ENCODE measurements around the gene ABHD16B. TPM values are rescaled to one million over a fixed set of nuclear protein-coding genes. Genes with fewer than 3 reads are reported as not detected.

Gene ABHD16B
- total and polyA plus RNA-seq, 8 donors, result 0.12 to 0.53 TPM; not detected in 6

- Histone ChIP-seq H3K9me3 (no peaks in the 10 kb centered on the region), H3K36me3 (peaks cover 0 to 42% (median 7%) of the 10 kb centered on the region in 3 donors), H3K27me3 (no peaks in the 10 kb centered on the region), H3K4me3 (no peak overlapping the region), H3K4me1 (no peaks in the 10 kb centered on the region), H3K27ac (no peak overlapping the region)
- no peak for DNase-seq
- WGBS, 2 donors, result 95 to 96% methylated on average over 11 to 14 of the region's 14 CpGs
- no peak for ATAC-seq
- TF ChIP-seq, protein P1, sequence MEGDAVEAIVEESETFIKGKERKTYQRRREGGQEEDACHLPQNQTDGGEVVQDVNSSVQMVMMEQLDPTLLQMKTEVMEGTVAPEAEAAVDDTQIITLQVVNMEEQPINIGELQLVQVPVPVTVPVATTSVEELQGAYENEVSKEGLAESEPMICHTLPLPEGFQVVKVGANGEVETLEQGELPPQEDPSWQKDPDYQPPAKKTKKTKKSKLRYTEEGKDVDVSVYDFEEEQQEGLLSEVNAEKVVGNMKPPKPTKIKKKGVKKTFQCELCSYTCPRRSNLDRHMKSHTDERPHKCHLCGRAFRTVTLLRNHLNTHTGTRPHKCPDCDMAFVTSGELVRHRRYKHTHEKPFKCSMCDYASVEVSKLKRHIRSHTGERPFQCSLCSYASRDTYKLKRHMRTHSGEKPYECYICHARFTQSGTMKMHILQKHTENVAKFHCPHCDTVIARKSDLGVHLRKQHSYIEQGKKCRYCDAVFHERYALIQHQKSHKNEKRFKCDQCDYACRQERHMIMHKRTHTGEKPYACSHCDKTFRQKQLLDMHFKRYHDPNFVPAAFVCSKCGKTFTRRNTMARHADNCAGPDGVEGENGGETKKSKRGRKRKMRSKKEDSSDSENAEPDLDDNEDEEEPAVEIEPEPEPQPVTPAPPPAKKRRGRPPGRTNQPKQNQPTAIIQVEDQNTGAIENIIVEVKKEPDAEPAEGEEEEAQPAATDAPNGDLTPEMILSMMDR (IDR thresholded peaks at IDR 0.05), result no peak
- intact Hi-C loops (cut with DNase I), result no loop called here
- FAIRE-seq, result no peak
These were observed 24.7 kb downstream of the ABHD16B start for GRCh38 chr20:63886054-63886419.

DNA sequence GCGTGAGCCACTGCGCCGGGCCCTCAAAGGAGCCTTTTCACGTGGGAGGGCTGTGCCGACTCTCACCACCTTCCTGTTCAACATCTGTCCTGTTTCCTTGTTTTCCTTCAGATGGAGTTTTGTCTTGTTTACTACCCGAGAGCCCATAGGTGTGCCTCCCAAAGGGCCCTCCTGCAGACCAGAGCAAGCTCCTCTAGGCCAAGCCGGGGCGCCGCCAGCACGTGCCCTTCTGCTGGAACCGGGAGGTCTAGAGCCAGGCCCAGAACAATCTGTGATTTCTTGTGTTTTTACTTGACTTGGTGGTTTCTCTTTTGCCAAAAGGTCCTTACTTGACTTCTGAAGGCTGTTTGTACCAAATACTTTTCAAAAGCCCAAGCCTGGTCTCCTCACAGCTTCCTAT is 25.6 kb downstream of the ABHD16B start:
- ATAC-seq, result no peak
- TF ChIP-seq, protein P1 (IDR thresholded peaks at IDR 0.05), result no peak
- Histone ChIP-seq H3K4me1 (no peaks in the 10 kb centered on the region), H3K9me3 (no peaks in the 10 kb centered on the region), H3K4me3 (no peak overlapping the region), H3K27ac (no peak overlapping the region), H3K27me3 (no peaks in the 10 kb centered on the region), H3K36me3 (peaks cover 0 to 46% (median 7%) of the 10 kb centered on the region in 3 donors)
- no peak for FAIRE-seq
- 92 to 96% methylated on average over 11 of the region's 11 CpGs for WGBS, 2 donors
- intact Hi-C loops (cut with DNase I), result no loop called here
- DNase-seq, result no peak

GRCh38 chr20:63889241-63890200 is 28.2 kb downstream of the ABHD16B start:
- no peaks in the 10 kb centered on the region for H3K4me1 ChIP-seq
- DNase-seq, result no peak
- intact Hi-C loops (cut with DNase I), result no loop called here
- 90 to 93% methylated on average over 25 of the region's 25 CpGs for WGBS, 2 donors
- no peak for FAIRE-seq
- no peak for ATAC-seq
- H3K4me3 ChIP-seq, result no peak overlapping the region
- H3K36me3 ChIP-seq, result peaks cover 0 to 27% (median 0%) of the 10 kb centered on the region in 3 donors
- H3K9me3 ChIP-seq, result no peaks in the 10 kb centered on the region
- H3K27me3 ChIP-seq, result no peaks in the 10 kb centered on the region
- no peak overlapping the region for H3K27ac ChIP-seq
- TF ChIP-seq, protein P1 (IDR thresholded peaks at IDR 0.05), result no peak

DNA sequence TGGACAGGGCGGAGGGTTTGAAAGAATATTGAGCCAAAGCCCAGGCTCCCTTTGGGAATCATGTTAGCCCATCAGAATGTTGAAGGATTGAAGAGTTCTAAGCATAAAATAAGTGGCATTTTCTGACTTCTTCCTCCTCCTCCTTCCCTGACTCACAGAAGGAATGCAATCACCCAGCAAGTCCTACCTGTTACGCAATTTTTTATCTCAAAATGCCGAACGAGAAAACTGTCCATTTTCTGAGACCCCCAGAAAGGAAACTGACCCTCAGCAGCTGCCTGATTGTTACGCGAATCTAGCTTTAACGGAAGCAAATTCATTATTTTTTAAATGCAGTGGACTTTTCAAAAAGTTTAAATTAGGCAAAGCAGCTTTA is 28.9 kb downstream of the ABHD16B start:
- Histone ChIP-seq H3K4me1 (no peaks in the 10 kb centered on the region), H3K36me3 (peaks cover 0 to 25% (median 0%) of the 10 kb centered on the region in 3 donors), H3K9me3 (no peaks in the 10 kb centered on the region), H3K27me3 (no peaks in the 10 kb centered on the region), H3K4me3 (no peak overlapping the region), H3K27ac (no peak overlapping the region)
- DNase-seq, result no peak
- TF ChIP-seq, protein P1 (IDR thresholded peaks at IDR 0.05), result no peak
- no peak for ATAC-seq
- intact Hi-C loops (cut with DNase I), result no loop called here
- no peak for FAIRE-seq
- WGBS, 2 donors, result 84 to 86% methylated on average over 7 of the region's 7 CpGs

DNA sequence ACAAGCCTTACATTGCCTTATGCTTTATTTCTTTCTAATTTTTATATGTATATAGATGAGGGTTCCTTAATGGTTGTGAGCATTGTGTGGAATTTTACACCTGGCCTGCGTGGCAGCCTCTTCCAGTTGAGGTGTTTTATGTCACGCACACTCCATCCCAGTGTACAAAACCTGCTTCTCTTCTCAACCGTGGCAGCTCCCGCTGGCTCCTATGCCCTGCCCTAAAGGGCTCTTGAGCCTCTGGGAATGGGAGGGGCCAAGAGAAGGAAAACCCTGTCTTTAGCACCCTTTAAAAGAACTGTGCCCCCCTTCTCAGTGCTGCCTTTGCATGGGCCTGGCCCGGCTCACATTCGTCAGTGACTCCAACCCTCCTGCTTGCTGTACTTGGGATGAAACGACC is 29.3 kb downstream of the ABHD16B start:
- ATAC-seq (no peak), FAIRE-seq (no peak), DNase-seq (no peak)
- no peaks in the 10 kb centered on the region for H3K9me3 ChIP-seq
- intact Hi-C loops (cut with DNase I), result no loop called here
- no peaks in the 10 kb centered on the region for H3K4me1 ChIP-seq
- 87 to 89% methylated on average over 7 of the region's 7 CpGs for WGBS, 2 donors
- H3K36me3 ChIP-seq, result peaks cover 0 to 25% (median 0%) of the 10 kb centered on the region in 3 donors
- TF ChIP-seq, protein P1 (IDR thresholded peaks at IDR 0.05), result no peak
- no peaks in the 10 kb centered on the region for H3K27me3 ChIP-seq
- no peak overlapping the region for H3K4me3 ChIP-seq
- H3K27ac ChIP-seq, result no peak overlapping the region

Data from pancreas (tissue), 10 donors.